GM19035 (cell line): ENCODE results near the gene SLC7A7.
"Not testable (repeated sequence)": the region's sequence is repeated elsewhere in the genome, so short reads cannot be mapped to it uniquely, and the experiment has no call there.

ENCODE experiments used
- ATAC-seq: cut with Tn5 transposase; IDR thresholded peaks from one replicate; pipeline ENCODE4 v1.9.1; 2021; ENCODE audit not compliant: unreplicated experiment

Gene SLC7A7

DNA sequence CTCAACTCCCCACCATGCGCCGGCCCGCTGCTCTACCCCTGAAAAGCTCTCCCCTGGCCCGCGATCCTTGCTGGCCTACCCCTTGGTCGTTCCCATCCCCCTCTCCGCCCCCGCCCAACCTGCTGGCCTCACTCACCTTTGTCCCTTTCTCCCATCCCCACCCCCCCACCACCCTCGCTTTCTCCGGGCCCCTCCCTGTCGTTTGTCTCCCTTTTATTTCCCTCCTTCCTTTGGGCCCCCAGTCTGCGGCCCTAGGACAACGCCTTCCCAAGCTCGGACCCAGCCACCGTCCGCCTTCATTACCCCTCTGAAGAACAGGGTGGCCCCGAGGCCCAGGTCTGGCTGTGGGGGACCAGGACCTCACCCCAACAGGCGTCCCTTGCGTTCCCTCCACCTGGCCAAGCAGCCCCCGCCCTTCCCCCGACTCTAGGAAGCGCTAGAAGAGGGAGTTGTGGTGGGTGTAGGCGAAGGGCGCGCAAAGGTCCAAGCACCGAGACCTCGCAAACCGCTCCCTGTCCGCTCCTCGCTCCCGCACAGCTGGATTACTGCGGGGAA, 6.9 kb upstream of the SLC7A7 start:
- ATAC-seq = no peak

DNA sequence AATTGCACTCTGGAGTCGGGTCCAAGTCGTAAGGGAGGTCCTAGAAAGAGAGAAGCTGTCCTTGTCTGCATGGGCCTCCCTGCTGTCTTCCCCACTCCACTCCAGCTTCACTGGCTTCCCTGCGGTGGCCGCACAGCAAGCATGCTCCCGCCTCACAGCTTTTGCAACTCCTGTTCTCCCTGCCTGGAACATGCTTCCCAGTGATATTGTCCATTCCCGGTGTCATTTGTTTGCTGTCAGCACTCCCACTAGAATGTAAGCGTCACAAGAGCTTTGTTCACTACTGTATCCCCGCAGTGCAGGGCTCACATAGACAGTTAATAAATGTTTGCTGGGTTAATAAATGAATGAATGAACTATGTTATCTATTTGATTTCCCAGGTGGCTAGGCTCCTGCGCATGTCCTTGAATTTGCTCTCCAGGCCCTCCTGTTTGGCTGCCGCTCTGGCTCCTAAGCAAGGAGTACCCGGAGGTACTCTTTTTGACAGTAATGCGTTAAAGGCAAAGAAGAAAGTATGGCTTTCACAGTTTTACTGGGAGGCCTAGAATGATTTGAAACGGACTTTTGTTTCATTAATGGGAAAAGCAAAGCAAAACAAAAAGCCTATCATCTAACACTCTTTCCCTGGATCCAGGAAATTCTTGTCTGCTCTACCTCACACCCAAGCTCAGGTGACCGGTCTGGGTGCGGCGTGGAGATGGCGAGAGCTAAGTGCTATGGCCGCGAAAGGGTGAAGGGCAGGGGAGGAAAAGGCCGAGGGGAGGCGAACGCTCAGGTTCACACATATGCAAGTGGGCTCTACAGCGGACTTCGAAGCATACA, 6.2 kb upstream of the SLC7A7 start:
- ATAC-seq = no peak

DNA sequence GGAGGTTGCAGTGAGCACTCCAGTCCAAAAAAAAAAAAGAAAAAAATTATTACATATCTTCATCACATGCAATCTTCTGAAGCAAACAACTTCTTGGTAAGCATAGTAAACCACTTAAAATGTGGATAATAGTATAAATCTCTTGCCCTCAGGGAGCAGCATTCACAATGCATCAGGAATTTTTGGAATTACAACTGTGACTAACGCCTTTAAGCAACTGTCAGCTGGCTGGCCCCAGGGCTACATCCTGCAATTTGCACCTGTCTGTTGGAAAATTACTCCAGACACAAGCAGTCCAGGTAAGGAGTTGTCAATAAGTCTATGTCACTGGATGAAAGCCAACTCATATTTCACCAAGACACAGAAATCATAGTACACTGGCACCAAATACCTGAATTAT, 5.5 kb upstream of the SLC7A7 start:
- no peak for ATAC-seq

DNA sequence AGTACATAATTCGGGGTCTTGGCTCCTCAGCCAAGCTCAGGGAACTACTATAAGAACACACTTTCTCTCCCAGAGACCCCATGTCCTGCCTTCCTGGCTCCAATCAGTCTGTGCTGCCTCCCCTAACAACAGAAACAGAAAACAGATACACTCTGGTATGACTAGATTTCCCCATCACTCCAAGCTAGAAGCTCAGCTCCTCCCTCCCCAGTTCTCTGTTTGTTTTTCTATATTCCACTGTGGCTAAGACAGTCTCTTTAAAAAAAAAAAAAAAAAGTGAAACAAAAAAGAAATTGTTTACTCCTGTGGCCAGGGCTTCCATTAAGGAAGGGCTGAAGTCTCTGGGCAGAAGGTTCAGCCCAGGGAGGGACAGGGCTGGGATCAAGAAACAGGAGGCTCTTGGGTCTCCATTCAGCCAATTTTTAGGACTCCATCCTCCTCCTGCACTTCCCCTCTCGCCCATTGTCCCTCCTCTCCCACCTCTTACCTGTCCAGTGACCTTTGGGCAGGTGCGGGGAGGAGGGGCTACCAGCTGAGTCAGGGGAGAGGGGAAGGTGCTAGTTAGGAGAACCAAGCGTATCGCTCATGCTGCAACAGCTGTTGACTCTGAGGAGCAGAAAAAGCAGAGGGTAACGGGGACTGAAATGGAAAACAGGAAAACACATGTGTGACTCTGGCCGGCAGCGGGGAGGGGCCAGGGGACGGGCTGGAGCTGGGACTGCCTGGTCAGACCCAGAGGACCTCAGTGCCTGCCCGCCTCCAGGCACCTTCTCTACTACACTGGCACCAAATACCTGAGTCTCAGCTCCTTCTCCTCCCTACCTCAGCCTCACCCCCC, 4.1 kb upstream of the SLC7A7 start:
- ATAC-seq = no peak

DNA sequence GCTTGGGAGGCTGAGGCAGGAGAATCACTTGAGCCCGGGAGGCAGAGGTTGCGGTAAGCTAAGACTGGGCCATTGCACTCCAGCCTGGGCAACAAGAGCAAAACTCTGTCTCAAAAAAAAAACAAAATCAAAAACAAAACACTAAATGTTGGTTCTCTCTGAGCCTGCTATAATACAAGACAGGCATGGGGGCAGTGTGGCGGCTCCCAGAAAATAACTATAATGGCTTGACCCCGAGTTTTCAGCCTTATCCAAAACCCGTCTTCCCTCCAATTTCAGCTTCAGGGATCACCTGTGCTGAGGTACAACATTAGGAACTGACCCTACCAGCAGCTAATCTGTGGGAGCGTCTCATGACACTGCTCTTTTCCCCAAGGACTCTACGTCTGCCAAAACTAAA, 862 bp downstream of the SLC7A7 start:
- no peak for ATAC-seq

DNA sequence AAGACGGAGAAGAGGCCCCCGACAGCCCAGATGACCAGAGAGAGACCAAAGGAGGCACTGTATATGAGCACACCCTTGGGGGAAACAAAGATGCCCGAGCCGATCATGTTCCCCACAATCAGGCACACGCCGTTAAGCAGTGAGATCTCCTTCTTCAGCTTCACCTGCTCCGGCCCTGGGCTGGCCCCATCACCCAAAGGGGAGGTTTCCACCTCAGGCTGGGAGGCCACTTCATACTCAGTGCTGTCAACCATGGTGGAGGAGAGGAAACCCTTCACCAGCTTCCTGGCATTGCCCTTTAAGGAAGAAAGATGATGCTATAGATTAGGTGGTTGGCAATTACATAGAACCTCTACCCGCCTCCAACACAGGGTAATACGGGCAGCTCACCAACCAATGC, 2.1 kb downstream of the SLC7A7 start:
- no peak for ATAC-seq

DNA sequence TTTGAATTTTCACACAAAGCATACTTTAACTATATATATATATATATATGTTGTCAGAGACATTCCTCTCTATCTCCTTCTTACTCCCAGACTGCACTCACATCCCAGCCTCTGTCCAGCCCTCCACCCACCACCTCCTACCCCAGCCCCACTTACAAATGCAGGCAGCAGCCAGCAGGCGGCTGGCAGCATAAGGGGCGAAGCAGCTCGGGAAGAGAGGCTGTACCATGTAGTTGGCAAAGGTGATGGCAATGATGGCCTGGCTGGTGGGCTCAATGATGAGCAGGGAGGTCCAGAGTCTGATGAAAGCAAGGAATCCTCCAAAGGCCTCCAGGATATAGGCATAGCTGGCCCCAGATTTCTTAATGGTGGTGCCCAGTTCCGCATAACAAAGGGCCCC, 2.5 kb downstream of the SLC7A7 start:
- ATAC-seq = no peak

DNA sequence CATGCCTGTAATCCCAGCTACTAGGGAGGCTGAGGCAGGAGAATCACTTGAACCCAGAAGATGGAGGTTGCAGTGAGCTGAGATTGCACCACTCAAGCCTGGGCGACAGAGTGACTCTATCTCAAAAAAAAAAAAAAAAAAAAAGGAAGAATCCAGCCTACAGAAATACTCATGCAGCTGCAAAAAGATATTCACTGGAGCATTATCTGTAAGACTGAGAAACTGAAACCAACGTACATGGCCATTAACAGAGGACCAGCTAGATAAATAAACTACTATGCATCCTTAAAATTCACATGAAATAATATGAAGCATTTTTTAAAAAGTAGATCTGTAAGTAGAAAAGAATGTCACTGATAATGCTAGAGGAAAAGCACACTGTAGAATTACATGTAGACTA, 3.5 kb downstream of the SLC7A7 start:
- no peak for ATAC-seq

DNA sequence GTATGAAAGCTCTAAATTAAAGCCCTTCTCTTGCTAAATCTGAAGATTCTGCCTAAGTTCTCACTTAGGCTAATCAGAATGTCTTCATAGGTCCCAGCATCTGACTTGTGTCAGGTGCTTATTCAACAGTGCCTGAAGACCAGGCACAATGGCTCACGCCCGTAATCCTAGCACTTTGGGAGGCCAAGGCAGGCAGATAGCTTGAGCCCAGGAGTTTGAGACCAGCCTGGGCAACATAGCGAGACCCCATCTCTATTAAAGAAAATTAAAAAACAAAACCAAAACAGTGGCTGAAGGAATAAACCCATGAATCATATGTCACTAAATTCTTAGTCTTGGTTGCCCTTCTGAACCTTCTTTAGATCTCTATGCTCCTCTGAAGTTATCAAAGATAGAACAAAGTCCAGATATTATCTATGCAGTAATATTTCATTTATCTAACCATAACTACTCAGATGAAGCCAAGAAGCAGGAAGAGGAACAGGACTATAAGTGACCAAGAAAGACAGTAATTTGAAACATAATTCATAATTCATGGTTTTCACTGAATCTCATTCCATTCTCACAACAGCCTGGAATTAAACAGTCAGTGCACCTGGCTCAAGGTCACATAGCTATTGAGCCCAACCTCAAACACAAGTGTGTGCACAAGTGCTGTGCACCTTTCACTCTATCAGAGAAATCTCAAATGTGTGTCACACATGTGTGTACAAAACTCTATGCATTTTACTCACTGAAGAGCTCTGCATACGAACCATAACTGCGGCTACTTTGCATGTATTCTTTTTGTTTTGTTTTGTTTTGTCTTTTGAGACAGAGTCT, 6.6 kb downstream of the SLC7A7 start:
- no peak for ATAC-seq

DNA sequence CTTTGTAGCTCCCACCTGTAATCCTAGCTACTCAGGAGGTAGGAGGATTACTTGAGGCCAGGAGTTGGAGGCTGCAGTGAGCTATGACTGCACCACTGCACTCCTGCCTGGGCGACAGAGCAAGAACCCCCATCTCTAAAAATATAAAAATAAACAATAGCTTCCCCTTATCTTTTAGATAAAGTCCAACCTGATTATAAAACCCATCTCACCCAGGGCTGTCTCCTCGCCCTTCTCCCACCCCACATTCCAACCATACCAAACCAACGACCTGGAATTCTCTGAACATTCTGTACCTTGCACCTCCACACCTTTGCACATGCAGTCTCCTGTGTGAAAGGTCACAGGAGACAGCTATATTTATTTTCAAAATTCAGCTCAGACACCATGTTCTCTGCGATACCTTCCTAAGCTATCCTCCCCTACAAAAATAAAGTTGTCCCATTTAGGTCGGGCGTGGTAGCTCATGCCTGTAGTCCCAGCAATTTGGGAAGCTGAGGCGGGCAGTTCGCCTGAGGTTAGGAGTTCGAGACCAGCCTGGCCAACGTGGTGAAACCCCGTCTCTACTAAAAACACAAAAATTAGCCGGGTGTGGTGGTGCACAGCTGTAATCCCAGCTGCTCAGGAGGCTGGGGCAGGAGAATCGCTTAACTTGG, 7.7 kb downstream of the SLC7A7 start:
- ATAC-seq = no peak

DNA sequence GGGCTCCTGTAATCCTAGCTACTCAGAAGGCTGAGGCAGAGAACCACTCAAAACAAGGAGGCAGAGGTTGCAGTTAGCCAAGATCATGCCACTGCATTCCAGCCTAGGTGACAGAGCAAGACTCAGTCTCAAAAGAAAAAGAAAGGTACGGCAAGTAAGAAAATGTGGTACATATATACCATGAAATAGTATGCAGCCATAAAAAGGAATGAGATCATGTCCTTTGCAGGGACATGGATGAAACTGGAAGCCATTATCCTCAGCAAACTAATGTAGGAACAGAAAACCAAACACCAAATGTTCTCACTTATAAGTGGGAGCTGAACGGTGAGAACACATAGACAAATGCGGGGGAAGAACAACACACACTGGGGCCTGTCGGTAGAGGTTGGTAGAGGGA, 10.0 kb downstream of the SLC7A7 start:
- not testable (repeated sequence) for ATAC-seq

DNA sequence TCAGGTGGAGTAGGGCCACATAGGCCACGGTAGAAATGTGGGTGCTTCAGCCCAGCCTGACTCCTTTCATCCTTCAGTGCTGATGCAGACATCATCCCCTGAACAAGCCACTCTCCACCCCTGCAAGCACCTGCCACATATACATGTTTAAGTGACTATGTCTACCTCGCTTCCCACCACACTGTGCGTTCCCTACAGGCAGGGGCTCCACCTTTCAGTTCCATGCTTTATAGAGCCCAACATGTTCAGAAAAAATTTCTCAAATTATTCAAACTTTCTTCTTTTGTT, 11.6 kb downstream of the SLC7A7 start:
- ATAC-seq = no peak

DNA sequence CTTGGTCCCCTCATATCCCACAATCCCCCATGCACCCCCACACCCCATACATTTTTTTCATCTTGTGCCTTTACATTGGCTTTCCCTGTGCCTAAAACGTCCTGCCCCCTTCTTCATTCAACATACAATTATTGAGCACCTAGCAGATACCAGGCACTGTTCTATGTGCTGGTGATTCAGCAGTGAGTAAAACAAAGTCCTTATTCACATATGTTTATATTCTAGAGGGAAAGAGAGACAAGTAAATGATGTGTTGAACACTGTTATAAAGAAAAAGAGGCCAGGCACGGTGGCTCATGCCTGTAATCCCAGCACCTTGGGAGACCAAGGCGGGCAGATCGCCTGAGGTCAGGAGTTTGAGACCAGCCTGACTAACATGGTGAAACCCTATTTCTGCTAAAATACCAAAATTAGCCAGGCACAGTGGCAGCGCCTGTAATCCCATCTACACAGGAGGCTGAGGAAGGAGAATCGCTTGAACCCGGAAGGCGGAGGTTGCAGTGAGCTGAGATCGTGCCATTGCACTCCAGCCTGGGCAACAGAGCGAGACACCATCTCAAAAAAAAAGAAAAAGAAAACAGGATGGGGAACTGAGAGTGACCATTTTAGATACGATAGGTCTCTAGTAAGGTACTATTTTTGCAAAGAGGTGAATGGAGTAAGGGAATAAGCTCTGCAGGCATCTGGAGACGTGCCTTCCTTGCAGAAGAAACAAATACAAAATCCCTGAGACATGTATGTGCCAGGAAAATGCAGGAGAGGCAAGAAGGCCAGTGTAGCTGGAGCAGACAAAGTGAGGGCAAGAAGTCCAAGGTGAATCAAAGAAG, 12.2 kb downstream of the SLC7A7 start:
- ATAC-seq = no peak

DNA sequence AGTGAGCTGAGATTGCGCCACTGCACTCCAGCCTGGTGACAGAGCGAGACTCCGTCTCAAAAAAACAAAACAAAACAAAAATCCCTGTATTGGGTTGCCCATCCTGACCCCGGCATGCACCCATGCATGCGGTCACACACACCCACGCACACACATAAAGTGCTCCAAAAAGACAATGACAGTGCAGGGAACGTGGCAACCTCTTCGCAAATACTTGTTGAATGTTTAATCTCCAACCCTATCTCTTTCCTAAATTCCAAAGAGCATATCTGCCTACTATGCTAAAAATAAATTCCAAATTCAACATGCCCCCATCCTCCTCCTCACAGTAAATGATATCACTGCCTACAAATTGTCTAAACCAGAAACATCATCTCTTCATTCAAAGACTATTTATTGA, 13.5 kb downstream of the SLC7A7 start:
- no peak for ATAC-seq

DNA sequence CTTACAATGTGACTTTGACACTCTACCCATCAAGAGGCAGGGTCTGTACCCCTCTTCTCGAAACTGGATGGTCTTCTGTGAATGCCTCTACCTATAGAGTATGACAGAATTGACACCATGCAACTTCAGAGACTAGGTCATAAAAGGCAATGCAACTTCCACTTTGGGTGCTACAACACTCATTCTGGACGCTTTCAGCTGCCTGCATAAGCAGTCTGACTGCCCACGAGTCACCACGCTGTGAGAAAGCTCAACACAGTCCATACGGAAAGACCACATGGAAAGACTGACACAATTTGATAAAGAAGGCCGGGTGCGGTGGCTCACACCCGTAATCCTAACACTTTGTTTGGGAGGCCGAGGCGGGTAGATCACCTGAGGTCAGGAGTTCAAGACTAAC, 14.9 kb downstream of the SLC7A7 start:
- ATAC-seq = no peak

DNA sequence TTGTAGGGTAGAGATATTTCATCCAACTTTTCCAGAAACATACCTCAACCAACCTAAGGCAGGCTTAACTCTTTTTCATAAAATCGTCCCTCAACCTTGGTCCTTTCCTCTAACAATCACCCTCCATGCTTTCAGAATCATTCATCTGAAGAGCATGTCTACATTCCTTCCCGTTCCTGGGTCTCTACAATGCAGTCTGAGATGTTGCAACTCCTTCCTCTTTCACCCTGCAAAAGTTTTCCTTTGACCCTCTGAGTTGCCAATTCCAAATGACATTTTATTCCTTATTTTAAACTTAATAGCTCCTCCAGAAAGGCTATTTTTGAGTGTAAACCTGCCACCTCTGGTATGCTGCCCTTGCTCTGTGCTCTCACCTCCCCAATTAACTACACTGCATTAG, 16.7 kb downstream of the SLC7A7 start:
- no peak for ATAC-seq

DNA sequence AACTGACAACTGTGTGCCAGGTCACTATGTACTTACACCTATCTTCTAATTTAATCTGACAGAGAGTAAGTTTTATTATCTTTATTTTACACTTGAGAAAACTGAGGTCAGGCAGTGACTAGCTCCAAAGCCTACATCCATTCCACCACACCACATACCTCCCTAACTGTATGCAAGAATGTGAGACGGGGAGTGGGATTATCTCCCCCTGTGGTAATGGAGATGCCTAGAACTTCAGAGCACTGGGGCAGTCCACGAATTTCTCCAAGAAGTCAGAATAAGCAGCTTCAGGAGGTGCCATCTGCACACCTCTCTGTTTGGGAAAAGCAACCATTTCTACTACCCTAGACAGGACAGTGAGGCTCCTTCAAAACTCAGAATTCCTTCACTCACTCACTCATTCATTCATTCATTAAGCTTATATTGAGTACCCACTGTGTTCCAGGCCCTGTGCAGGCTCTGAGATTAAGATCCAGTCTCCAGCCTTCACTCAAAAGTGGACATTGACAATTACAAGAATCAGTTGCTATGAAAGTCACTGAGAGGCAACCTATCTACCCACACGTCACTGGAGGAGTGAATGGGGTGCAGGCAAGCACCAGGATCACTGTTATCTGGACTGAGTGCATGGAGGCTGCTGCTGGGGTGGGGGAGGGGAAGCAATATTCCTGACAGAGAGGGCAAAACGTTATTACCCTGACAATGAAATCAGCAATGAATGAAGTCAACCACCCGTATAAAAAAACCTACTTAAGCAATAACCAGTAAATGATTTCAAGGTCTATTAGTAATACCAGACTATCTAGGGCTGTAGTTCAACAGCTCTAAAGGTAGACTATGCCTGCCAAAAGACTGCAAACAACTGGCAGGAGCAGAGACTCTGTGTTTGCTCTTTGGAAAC, 18.0 kb downstream of the SLC7A7 start:
- ATAC-seq = no peak

DNA sequence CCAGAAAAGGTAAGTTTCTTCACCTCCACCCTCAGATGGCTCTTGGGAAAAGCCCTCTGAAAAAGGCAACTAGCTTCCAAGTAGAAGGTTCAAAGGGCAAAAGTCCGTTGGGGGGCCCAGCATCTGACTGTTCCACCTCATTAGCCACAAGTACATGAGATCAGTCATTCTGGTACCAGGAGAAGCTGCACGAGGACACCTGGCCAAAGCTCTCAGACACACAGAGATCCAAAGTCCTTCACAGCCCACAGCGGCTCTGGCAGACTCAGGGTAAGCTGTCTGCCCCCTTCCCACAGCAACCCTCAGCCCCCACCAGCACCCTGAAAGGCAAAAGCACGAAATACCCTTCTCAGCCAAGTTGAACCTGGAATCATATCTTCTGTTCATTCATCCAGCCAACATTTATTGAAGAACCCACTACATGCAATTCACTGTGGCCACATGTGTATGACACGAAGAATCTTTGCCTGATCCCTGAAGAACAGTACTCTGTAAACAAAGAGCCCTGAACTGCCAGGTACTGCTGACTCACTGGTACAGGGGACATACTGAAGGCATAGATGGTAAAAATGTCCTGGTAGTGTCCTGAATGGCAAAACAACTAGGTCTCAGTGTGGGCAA, 19.0 kb downstream of the SLC7A7 start:
- peak; percentile 64 for ATAC-seq

DNA sequence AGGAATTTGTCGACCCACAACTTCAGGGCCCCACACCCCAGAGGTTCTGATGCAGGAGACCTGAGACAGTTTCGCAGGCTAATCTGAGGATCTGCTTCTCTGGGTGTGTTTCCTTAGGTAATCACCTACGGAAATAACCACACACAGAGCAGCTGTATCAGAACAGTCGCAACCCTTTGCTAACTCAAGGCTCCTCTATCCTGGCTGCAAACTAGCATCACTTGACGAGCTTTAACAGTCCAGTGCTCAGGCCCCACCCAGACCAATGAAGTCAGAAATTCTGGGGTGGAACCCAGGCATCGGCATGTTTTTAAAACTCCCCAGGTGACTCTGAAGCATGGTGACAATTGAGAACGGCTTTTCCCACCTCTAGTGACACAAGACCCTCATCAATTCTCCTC, 20.7 kb downstream of the SLC7A7 start:
- peak; percentile 46 for ATAC-seq
